ENCODE data around the gene HECA.
A peak's percentile ranks its signal among the peaks of the same experiment; 100 is the strongest.
"Not testable (repeated sequence)": the region's sequence is repeated elsewhere in the genome, so short reads cannot be mapped to it uniquely, and the experiment has no call there.

Gene HECA

GRCh38 chr6:139134817-139135577, at the start of gene HECA:
Gene HECA (plus strand): TSS chr6:139135080. CDS start chr6:139135397, 317 bp downstream.
- DNase-seq = peak; percentile 98 to 99

- DNase-seq = no peak
Observed at GRCh38 chr6:139091826-139092225, 43.1 kb upstream of the HECA start.

- DNase-seq = no peak
Observed at GRCh38 chr6:139099984-139100383, 34.9 kb upstream of the HECA start.

GRCh38 chr6:139107051-139107450, 27.8 kb upstream of the HECA start:
- DNase-seq = no peak

- no peak for DNase-seq
Observed at GRCh38 chr6:139108378-139108777, 26.5 kb upstream of the HECA start.

GRCh38 chr6:139109558-139109957, 25.3 kb upstream of the HECA start:
- peak; percentile 22 to 41 for DNase-seq

- no peak for DNase-seq
Observed at GRCh38 chr6:139112146-139112545, 22.7 kb upstream of the HECA start.

- no peak for DNase-seq
Observed at GRCh38 chr6:139112561-139112960, 22.3 kb upstream of the HECA start.

- DNase-seq = no peak
Observed at GRCh38 chr6:139114746-139115145, 20.1 kb upstream of the HECA start.

GRCh38 chr6:139115989-139116758, 18.7 kb upstream of the HECA start:
- DNase-seq = no peak

- DNase-seq = no peak
Observed at GRCh38 chr6:139117734-139118133, 17.1 kb upstream of the HECA start.

GRCh38 chr6:139119552-139119951, 15.3 kb upstream of the HECA start:
- no peak for DNase-seq

- not testable (repeated sequence) for DNase-seq
Observed at GRCh38 chr6:139122823-139123222, 12.1 kb upstream of the HECA start.

- DNase-seq = peak; percentile 81 to 88
Observed at GRCh38 chr6:139124887-139125672, 9.8 kb upstream of the HECA start.

- DNase-seq = peak in 1 of 2 donors; percentile 26
Observed at GRCh38 chr6:139126255-139126654, 8.6 kb upstream of the HECA start.

- no peak for DNase-seq
Observed at GRCh38 chr6:139126931-139127330, 7.9 kb upstream of the HECA start.

GRCh38 chr6:139129284-139129683, 5.6 kb upstream of the HECA start:
- DNase-seq = no peak

GRCh38 chr6:139131736-139132280, 3.1 kb upstream of the HECA start:
- no peak for DNase-seq

- DNase-seq = peak in 1 of 2 donors; percentile 25
Observed at GRCh38 chr6:139133262-139134063, 1.4 kb upstream of the HECA start.

- DNase-seq = no peak
Observed at GRCh38 chr6:139134064-139134395, 850 bp upstream of the HECA start.

GRCh38 chr6:139135578-139136545, 982 bp downstream of the HECA start:
- peak; percentile 57 to 71 for DNase-seq

Measured in CD4-positive, alpha-beta T cell treated with Interferon alpha-2 for 1 hour (primary cell).